ENCODE results near the gene PTPRB. TPM values are rescaled to one million over a fixed set of nuclear protein-coding genes. Genes with fewer than 3 reads are reported as not detected.

Gene PTPRB
- total and polyA plus RNA-seq, 8 donors, result 2.2 to 5.5 (median 4.4) TPM

- intact Hi-C loops (cut with DNase I), result no loop called here
- FAIRE-seq, result no peak
- H3K27ac ChIP-seq, result peak overlapping the region in 2 of 4 donors; percentile 51 to 56
Measured at GRCh38 chr12:70645494-70646317, 8.5 kb upstream of the PTPRB start.

GRCh38 chr12:70644861-70645260 lies 7.6 kb upstream of the PTPRB start:
- WGBS, 2 donors, result 66 to 81% methylated on average over 2 of the region's 2 CpGs
- no peaks in the 10 kb centered on the region for H3K27me3 ChIP-seq
- intact Hi-C loops (cut with DNase I), result no loop called here
- H3K9me3 ChIP-seq, result no peaks in the 10 kb centered on the region
- no peak overlapping the region for H3K27ac ChIP-seq
- no peak for ATAC-seq
- no peak overlapping the region for H3K4me3 ChIP-seq
- DNase-seq, result no peak
- no peak for TF ChIP-seq CTCF (IDR thresholded peaks at IDR 0.05)
- no peaks in the 10 kb centered on the region for H3K36me3 ChIP-seq
- peaks cover 0 to 4% (median 0%) of the 10 kb centered on the region in 3 donors for H3K4me1 ChIP-seq
- no peak for FAIRE-seq

More at GRCh38 chr12:70645494-70646317, 8.5 kb upstream of the PTPRB start:
- 16 to 21% methylated on average over 10 of the region's 10 CpGs for WGBS, 2 donors
- H3K9me3 ChIP-seq, result no peaks in the 10 kb centered on the region
- DNase-seq (peak in 3 of 6 donors; percentile 4 to 25 (median 23)), ATAC-seq (peak; percentile 70 to 95 (median 89))
- H3K4me1 ChIP-seq, result peaks cover 0 to 4% (median 0%) of the 10 kb centered on the region in 3 donors
- no peak for TF ChIP-seq CTCF (IDR thresholded peaks at IDR 0.05)
- no peaks in the 10 kb centered on the region for H3K27me3 ChIP-seq
- H3K4me3 ChIP-seq, result no peak overlapping the region
- H3K36me3 ChIP-seq, result no peaks in the 10 kb centered on the region

- no peak for ATAC-seq
Measured at GRCh38 chr12:70643939-70644338, 6.7 kb upstream of the PTPRB start.

GRCh38 chr12:70641691-70642090 lies 4.5 kb upstream of the PTPRB start:
- H3K27me3 ChIP-seq, result no peaks in the 10 kb centered on the region
- intact Hi-C loops (cut with DNase I), result no loop called here
- no peaks in the 10 kb centered on the region for H3K4me1 ChIP-seq
- TF ChIP-seq CTCF (IDR thresholded peaks at IDR 0.05), result no peak
- DNase-seq (no peak), FAIRE-seq (no peak), ATAC-seq (no peak)
- no peaks in the 10 kb centered on the region for H3K9me3 ChIP-seq
- H3K27ac ChIP-seq, result no peak overlapping the region
- WGBS, 2 donors, result 59 to 70% methylated on average over 2 of the region's 2 CpGs
- H3K4me3 ChIP-seq, result no peak overlapping the region
- H3K36me3 ChIP-seq, result no peaks in the 10 kb centered on the region

More at GRCh38 chr12:70643939-70644338, 6.7 kb upstream of the PTPRB start:
- Histone ChIP-seq H3K27ac (no peak overlapping the region), H3K4me1 (peaks cover 0 to 4% (median 0%) of the 10 kb centered on the region in 3 donors), H3K9me3 (no peaks in the 10 kb centered on the region), H3K36me3 (no peaks in the 10 kb centered on the region), H3K4me3 (no peak overlapping the region), H3K27me3 (no peaks in the 10 kb centered on the region)
- TF ChIP-seq CTCF (IDR thresholded peaks at IDR 0.05), result no peak
- intact Hi-C loops (cut with DNase I), result no loop called here
- no peak for DNase-seq
- FAIRE-seq, result no peak
- 51 to 67% methylated on average over 3 of the region's 3 CpGs for WGBS, 2 donors

- TF ChIP-seq CTCF (IDR thresholded peaks at IDR 0.05), result no peak
- Histone ChIP-seq H3K4me3 (no peak overlapping the region), H3K4me1 (no peaks in the 10 kb centered on the region), H3K27me3 (no peaks in the 10 kb centered on the region), H3K27ac (no peak overlapping the region), H3K9me3 (no peaks in the 10 kb centered on the region), H3K36me3 (no peaks in the 10 kb centered on the region)
- intact Hi-C loops (cut with DNase I), result no loop called here
- ATAC-seq (no peak), FAIRE-seq (no peak), DNase-seq (no peak)
- WGBS, 2 donors, result 54 to 94% methylated on average over 1 of the region's 1 CpG
Measured at GRCh38 chr12:70640901-70641300, 3.7 kb upstream of the PTPRB start.
